GM12878 (cell line): ENCODE data around the gene ETNK2. TPM values are rescaled to one million over a fixed set of nuclear protein-coding genes. Genes with fewer than 3 reads are reported as not detected.

ENCODE experiments used
- ATAC-seq: fragments of 200-7000 bp; cut with Tn5 transposase; 3 replicates; pipeline ENCODE4 v1.9.1; 2020; ENCODE audit warnings: mild to moderate bottlenecking, moderate library complexity
- BruUV-seq: library from RNA; stranded (reverse); fragments of 400-500 nt; replicated peaks from 2 replicates; lab custom pipeline; 2021; lab: Mats Ljungman, UMichigan
- CTCF ChIA-PET: fragments of 300-600 bp; sonication (Branson Sonifier 250); formaldehyde crosslinking; extraction: SDS; loops from one replicate; lab custom pipeline; 2021; ENCODE audit warnings: inconsistent platforms; lab: Yijun Ruan, JAX
- POLR2A ChIA-PET: fragments of 350-600 bp; formaldehyde crosslinking; extraction: SDS; loops from one replicate; lab custom pipeline; 2021; ENCODE audit warnings: inconsistent platforms; lab: Charles Lee
- RAD21 ChIA-PET: fragments of 300-600 bp; sonication (Branson Sonifier 250); formaldehyde crosslinking; loops from one replicate; lab custom pipeline; 2023; ENCODE audit warnings: antibody characterized with exemption; ENCODE audit not compliant: unreplicated experiment; lab: Charles Lee
- SMC1A ChIA-PET: fragments of 300-600 bp; sonication (Branson Sonifier 250); formaldehyde crosslinking; loops from one replicate; lab custom pipeline; 2023; ENCODE audit not compliant: unreplicated experiment, uncharacterized antibody; lab: Charles Lee
- DNase-seq: peaks from one replicate; pipeline ENCODE4 v3.0.0-alpha.2; 2011; ENCODE audit warnings: low read depth, low spot score
- FAIRE-seq: peaks from 3 replicates; lab custom pipeline; 2011; peaks lifted over from hg19 to GRCh38; lab: Jason Lieb, UNC
- H2AFZ ChIP-seq: 2 replicates; pipeline ENCODE4 v1.6.0; 2011; ENCODE audit warnings: low read depth, low read length, control low read depth; ENCODE audit not compliant: control insufficient read depth
- H3K27ac ChIP-seq: 2 replicates; pipeline ENCODE4 v1.5.1; 2011; ENCODE audit warnings: control low read depth; ENCODE audit not compliant: control insufficient read depth, insufficient read depth
- H3K27me3 ChIP-seq, 2 experiments: replicated peaks in 1 of 2; 2 replicates each; pipeline versions ENCODE4 v1.6.0 to v1.6.1; 2011; ENCODE audit warnings: low read length in 1 of 2; ENCODE audit not compliant: control insufficient read depth in 2 of 2, insufficient read depth in 2 of 2
- H3K36me3 ChIP-seq, 2 experiments: 2 replicates each; pipeline ENCODE4 v1.5.1; 2011; ENCODE audit warnings: low read length in 1 of 2; ENCODE audit not compliant: control insufficient read depth in 2 of 2, insufficient read depth in 2 of 2
- H3K4me1 ChIP-seq: 2 replicates; pipeline ENCODE4 v1.6.1; 2011; ENCODE audit warnings: mild to moderate bottlenecking, low read length, moderate library complexity, mixed read lengths; ENCODE audit not compliant: control insufficient read depth, insufficient read depth
- H3K4me2 ChIP-seq: 2 replicates; pipeline ENCODE4 v1.6.0; 2011; ENCODE audit warnings: control low read depth; ENCODE audit not compliant: control insufficient read depth, insufficient read depth
- H3K4me3 ChIP-seq: fragments of 200-600 bp; sonication (generic); 2 replicates; pipeline ENCODE4 v1.5.1; 2016
- H3K79me2 ChIP-seq: 2 replicates; pipeline ENCODE4 v1.6.0; 2011; ENCODE audit warnings: low read length; ENCODE audit not compliant: control insufficient read depth, insufficient read depth
- H3K9ac ChIP-seq: 2 replicates; pipeline ENCODE4 v1.8.0; 2011; ENCODE audit warnings: low read length, control low read depth, mixed read lengths; ENCODE audit not compliant: control insufficient read depth, insufficient read depth
- H3K9me3 ChIP-seq: replicated peaks from 3 replicates; pipeline ENCODE4 v1.5.1; 2011; ENCODE audit warnings: mild to moderate bottlenecking, low read length; ENCODE audit not compliant: control insufficient read depth, insufficient read depth
- H4K20me1 ChIP-seq: 2 replicates; pipeline ENCODE4 v1.6.0; 2011; ENCODE audit not compliant: control insufficient read depth, insufficient read depth
- CTCF ChIP-seq, 3 experiments: IDR thresholded peaks in 2 of 3; conservative IDR thresholded peaks in 1 of 3; 2 replicates each; pipeline ENCODE4 v1.5.1; 2011; ENCODE audit warnings: low read depth in 3 of 3, low read length in 3 of 3, mild to moderate bottlenecking in 3 of 3, control low read depth in 2 of 3, moderate library complexity in 2 of 3, inconsistent platforms in 1 of 3, mixed read lengths in 1 of 3; ENCODE audit not compliant: control insufficient read depth in 2 of 3, insufficient read depth in 1 of 3; ENCODE audit errors: extremely low read depth in 1 of 3
- FOXM1 ChIP-seq: IDR thresholded peaks from 2 replicates; pipeline ENCODE4 v1.6.1; 2012; ENCODE audit warnings: low read depth, mild to moderate bottlenecking, inconsistent platforms, low read length, moderate library complexity
- LARP7 ChIP-seq: fragments of 450-650 bp; IDR thresholded peaks from 2 replicates; pipeline ENCODE4 v1.6.1; 2017; ENCODE audit warnings: mild to moderate bottlenecking
- SUZ12 ChIP-seq: fragments of 200-600 bp; sonication (generic); IDR thresholded peaks from one replicate; pipeline ENCODE4 v1.6.1; 2018; ENCODE audit warnings: antibody characterized with exemption, mild to moderate bottlenecking; ENCODE audit not compliant: unreplicated experiment
- ZNF687 ChIP-seq: fragments of 450-650 bp; IDR thresholded peaks from 2 replicates; pipeline ENCODE4 v1.6.1; 2017; ENCODE audit warnings: mild to moderate bottlenecking, moderate library complexity
- WGBS: methylation state at CpG from one replicate; pipeline ENCODE4 v1.1.6; 2016; ENCODE audit warnings: low lambda C conversion rate; ENCODE audit not compliant: insufficient replicate concordance, insufficient coverage; ENCODE audit errors: missing lambda C conversion rate; 5-methylcytosine and 5-hydroxymethylcytosine counted together
- in situ Hi-C: fragments of 300-500 bp; cut with MboI; formaldehyde crosslinking; loops from 9 replicates; pipeline ENCODE4 v1.14.3; 2018; ENCODE audit warnings: mixed read lengths
- intact Hi-C: fragments of 100-400 bp; cut with micrococcal nuclease; formaldehyde crosslinking; loops from one replicate; pipeline ENCODE4 v1.14.2; 2022; ENCODE audit not compliant: unreplicated experiment
- polyA plus RNA-seq, 11 experiments: library from polyadenylated mRNA; depleted of rRNA in 4 of 11; unstranded in 6 of 11; stranded (reverse) in 5 of 11; fragments of >200 nt; fragmentation: Nextera tagmentation in 4 of 11; fragmentation: Illumina TruSeq in 1 of 11; extraction: Ambion mirVana in 4 of 11; extraction: Trizol in 1 of 11; gene quantifications; 1 replicate in 1 of 11; 2 replicates in 10 of 11; pipeline versions ENCODE4 v1.2.1 to v1.2.3, GENCODE V29; 2011 to 2016; ENCODE audit warnings: inconsistent platforms in 2 of 11, missing spikeins in 2 of 11, low read depth in 1 of 11
- total RNA-seq, 4 experiments: library from RNA; depleted of rRNA in 3 of 4; stranded (reverse); fragments of >200 nt in 3 of 4; fragmentation: Illumina TruSeq in 1 of 4; extraction: Trizol in 1 of 4; gene quantifications; 2 replicates each; pipeline versions ENCODE4 v1.2.1 to v1.2.3, GENCODE V29; 2013 to 2021

ETNK2 gene
- total and polyA plus RNA-seq, 10 of the 15 experiments (the other 5 are each of a cell fraction or from before 2014, with no cell fraction given) = 0.14 TPM; not detected in 9

GRCh38 chr1:204124639-204125038 lies 27.2 kb downstream of the ETNK2 start:
- ChIA-PET CTCF (interaction anchor here (0.7 to 2.0 kb wide), 3 partner anchors 252 to 311 kb away, joined by 3 to 7 read pairs (median 4); no protein-coding TSS in a partner anchor), POLR2A (no interaction called here), SMC1A (interaction anchor here (0.7 kb wide), 1 partner anchor 251 kb away, joined by 3 read pairs; no protein-coding TSS in a partner anchor), RAD21 (interaction anchor here (1.2 to 1.4 kb wide), 2 partner anchors 65 to 252 kb away, joined by 3 to 4 read pairs; no protein-coding TSS in a partner anchor)
- Histone ChIP-seq H3K4me2 (no peak overlapping the region), H3K36me3 (no peaks in the 10 kb centered on the region), H3K9ac (no peak overlapping the region), H3K9me3 (no peaks in the 10 kb centered on the region), H3K4me1 (no peaks in the 10 kb centered on the region), H3K4me3 (no peak overlapping the region), H3K27ac (no peak overlapping the region), H3K79me2 (no peaks in the 10 kb centered on the region), H3K27me3 (no peaks in the 10 kb centered on the region; a peak in 2 of 4 replicates), H4K20me1 (no peaks in the 10 kb centered on the region), H2AFZ (no peak overlapping the region)
- TF ChIP-seq SUZ12 (no peak), FOXM1 (no peak)
- no peak for ATAC-seq
- no peak for FAIRE-seq
- DNase-seq = no peak
- no TSS peak for BruUV-seq
- WGBS = 57% methylated on average over 22 of the region's 22 CpGs
- intact Hi-C loops (no loop called here), in situ Hi-C loops (loop anchor here (5.0 kb wide), 1 partner anchor 262 kb away; the partner anchor contains the start of gene SNRPE)

- no peak overlapping the region for H2AFZ ChIP-seq
- H3K4me2 ChIP-seq = no peak overlapping the region
- WGBS = 45% methylated on average over 9 of the region's 9 CpGs
- DNase-seq (no peak), ATAC-seq (peak; percentile 53; the same call in 2 of the 3 replicates), FAIRE-seq (no peak)
- H3K27ac ChIP-seq = no peak overlapping the region
- H3K9ac ChIP-seq = no peak overlapping the region
- TF ChIP-seq LARP7 = no peak
- TF ChIP-seq CTCF (IDR thresholded peaks at IDR 0.05 in 2 of 3, conservative IDR thresholded peaks at IDR 0.05 in 1 of 3; ENCODE audit: control insufficient read depth in 2 of 3, extremely low read depth in 1 of 3, insufficient read depth in 1 of 3, low read depth in 3 of 3, low read length in 3 of 3) = 0 out of 6 replicates have a peak, but pooled peaks of 2 of the 3 experiments have one; percentile 10 to 19
- TF ChIP-seq ZNF687 = no peak
- no peaks in the 10 kb centered on the region; a peak in 2 of 4 replicates for H3K27me3 ChIP-seq
- no TSS peak for BruUV-seq
- CTCF ChIA-PET = interaction anchor here (1.2 to 2.0 kb wide), 2 partner anchors 251 to 252 kb away, joined by 4 to 7 read pairs; no protein-coding TSS in a partner anchor
- intact Hi-C loops (no loop called here), in situ Hi-C loops (no loop called here)
- POLR2A ChIA-PET = no interaction called here
- H3K36me3 ChIP-seq = no peaks in the 10 kb centered on the region
- no peak overlapping the region for H3K4me3 ChIP-seq
- SMC1A ChIA-PET = interaction anchor here (0.5 kb wide), 1 partner anchor 90 kb away, joined by 3 read pairs; no protein-coding TSS in a partner anchor
- H3K79me2 ChIP-seq = no peaks in the 10 kb centered on the region
- RAD21 ChIA-PET = no interaction called here
- H4K20me1 ChIP-seq = no peaks in the 10 kb centered on the region
- H3K9me3 ChIP-seq = no peaks in the 10 kb centered on the region
- H3K4me1 ChIP-seq = no peaks in the 10 kb centered on the region
Observed at GRCh38 chr1:204123376-204123775, 28.5 kb downstream of the ETNK2 start.
